Loucy (cell line): ENCODE measurements around the gene SLC36A2.

ENCODE experiments used
- H2AFZ ChIP-seq: fragments of 200-600 bp; sonication (generic); 2 replicates; pipeline ENCODE4 v1.6.0; 2016; ENCODE audit warnings: antibody characterized with exemption, mild to moderate bottlenecking, low read length, moderate library complexity
- H3F3A ChIP-seq: fragments of 200-600 bp; 2 replicates; pipeline ENCODE4 v1.6.0; 2016; ENCODE audit warnings: antibody characterized with exemption, low read depth, mild to moderate bottlenecking
- H3K27me3 ChIP-seq: fragments of 200-600 bp; sonication (generic); 2 replicates; pipeline ENCODE4 v1.6.1; 2014; ENCODE audit warnings: low read length, mild to moderate bottlenecking; ENCODE audit not compliant: insufficient read depth, poor library complexity, severe bottlenecking
- H3K36me3 ChIP-seq: fragments of 200-600 bp; sonication (generic); 2 replicates; pipeline ENCODE4 v1.6.1; 2016; ENCODE audit warnings: low read length; ENCODE audit not compliant: insufficient read depth
- H3K4me1 ChIP-seq: fragments of 200-600 bp; sonication (generic); 2 replicates; pipeline ENCODE4 v1.5.1; 2014; ENCODE audit warnings: low read length, mild to moderate bottlenecking; ENCODE audit not compliant: insufficient read depth, poor library complexity, severe bottlenecking
- H3K4me2 ChIP-seq: fragments of 200-600 bp; sonication (generic); 2 replicates; pipeline ENCODE4 v1.6.0; 2014; ENCODE audit warnings: antibody characterized with exemption, low read length, low read depth, mild to moderate bottlenecking; ENCODE audit not compliant: poor library complexity, severe bottlenecking
- H3K4me3 ChIP-seq: fragments of 200-600 bp; sonication (generic); 2 replicates; pipeline ENCODE4 v1.5.1; 2014; ENCODE audit warnings: low read length, mild to moderate bottlenecking, mixed read lengths; ENCODE audit not compliant: poor library complexity, severe bottlenecking
- H3K79me2 ChIP-seq: fragments of 200-600 bp; sonication (generic); 2 replicates; pipeline ENCODE4 v1.6.1; 2014; ENCODE audit warnings: low read length; ENCODE audit not compliant: insufficient read depth
- H3K9ac ChIP-seq: fragments of 200-600 bp; sonication (generic); 2 replicates; pipeline ENCODE4 v1.6.0; 2014; ENCODE audit warnings: mild to moderate bottlenecking, low read depth, low read length, moderate library complexity; ENCODE audit not compliant: poor library complexity, severe bottlenecking
- H3K9me2 ChIP-seq: fragments of 200-600 bp; sonication (generic); replicated peaks from 2 replicates; pipeline ENCODE4 v1.6.1; 2016; ENCODE audit warnings: low read depth, low read length, mixed read lengths
- H3K9me3 ChIP-seq: fragments of 200-600 bp; sonication (generic); 2 replicates; pipeline ENCODE4 v1.6.1; 2014; ENCODE audit warnings: mild to moderate bottlenecking, antibody characterized with exemption, low read length, low read depth; ENCODE audit not compliant: insufficient read depth
- H4K20me1 ChIP-seq: fragments of 200-600 bp; sonication (generic); 2 replicates; pipeline ENCODE4 v1.6.0; 2014; ENCODE audit warnings: antibody characterized with exemption, low read length, mild to moderate bottlenecking; ENCODE audit not compliant: insufficient read depth, poor library complexity, severe bottlenecking
- EZH2phosphoT487 ChIP-seq: fragments of 200-600 bp; IDR thresholded peaks from 2 replicates; pipeline ENCODE4 v1.6.1; 2018; ENCODE audit warnings: antibody characterized with exemption, mild to moderate bottlenecking, moderate library complexity, borderline replicate concordance
- TF ChIP-seq, protein P1 (sequence below): fragments of 200-600 bp; sonication (generic); conservative IDR thresholded peaks from 2 replicates; pipeline ENCODE4 v1.5.1; 2014; ENCODE audit warnings: mild to moderate bottlenecking, antibody characterized with exemption, low read length

The SLC36A2 gene

DNA sequence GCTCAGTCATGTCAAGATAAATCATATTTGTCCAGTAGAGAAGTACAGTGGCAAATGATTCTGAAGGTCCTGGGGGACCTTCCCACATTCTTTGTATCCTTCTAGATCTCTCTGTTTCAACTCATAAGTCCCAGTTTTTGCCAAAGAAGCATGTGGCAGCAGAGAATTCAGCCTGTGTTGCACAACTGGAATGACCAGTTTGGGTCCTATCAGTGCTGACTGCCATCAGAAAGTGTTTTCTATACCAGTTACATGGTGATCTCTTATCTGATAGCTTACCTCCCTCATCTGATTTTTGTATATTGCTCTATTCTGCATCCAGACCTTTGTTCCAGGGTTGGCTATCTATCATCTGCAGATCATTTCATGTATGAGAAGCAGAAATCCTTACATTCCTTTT lies 72.7 kb downstream of the SLC36A2 start:
- no peak overlapping the region for H3K4me3 ChIP-seq
- no peaks in the 10 kb centered on the region; the same call in 1 of the 2 replicates for H3K36me3 ChIP-seq
- no peaks in the 10 kb centered on the region for H3K9me2 ChIP-seq
- H3K4me2 ChIP-seq, result no peak overlapping the region
- H4K20me1 ChIP-seq, result no peaks in the 10 kb centered on the region
- no peak overlapping the region for H2AFZ ChIP-seq
- TF ChIP-seq, protein P1, sequence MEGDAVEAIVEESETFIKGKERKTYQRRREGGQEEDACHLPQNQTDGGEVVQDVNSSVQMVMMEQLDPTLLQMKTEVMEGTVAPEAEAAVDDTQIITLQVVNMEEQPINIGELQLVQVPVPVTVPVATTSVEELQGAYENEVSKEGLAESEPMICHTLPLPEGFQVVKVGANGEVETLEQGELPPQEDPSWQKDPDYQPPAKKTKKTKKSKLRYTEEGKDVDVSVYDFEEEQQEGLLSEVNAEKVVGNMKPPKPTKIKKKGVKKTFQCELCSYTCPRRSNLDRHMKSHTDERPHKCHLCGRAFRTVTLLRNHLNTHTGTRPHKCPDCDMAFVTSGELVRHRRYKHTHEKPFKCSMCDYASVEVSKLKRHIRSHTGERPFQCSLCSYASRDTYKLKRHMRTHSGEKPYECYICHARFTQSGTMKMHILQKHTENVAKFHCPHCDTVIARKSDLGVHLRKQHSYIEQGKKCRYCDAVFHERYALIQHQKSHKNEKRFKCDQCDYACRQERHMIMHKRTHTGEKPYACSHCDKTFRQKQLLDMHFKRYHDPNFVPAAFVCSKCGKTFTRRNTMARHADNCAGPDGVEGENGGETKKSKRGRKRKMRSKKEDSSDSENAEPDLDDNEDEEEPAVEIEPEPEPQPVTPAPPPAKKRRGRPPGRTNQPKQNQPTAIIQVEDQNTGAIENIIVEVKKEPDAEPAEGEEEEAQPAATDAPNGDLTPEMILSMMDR, result no peak
- TF ChIP-seq EZH2phosphoT487, result no peak
- H3K9me3 ChIP-seq, result no peaks in the 10 kb centered on the region
- H3K79me2 ChIP-seq, result no peaks in the 10 kb centered on the region
- H3K9ac ChIP-seq, result no peak overlapping the region
- H3K4me1 ChIP-seq, result no peaks in the 10 kb centered on the region
- no peaks in the 10 kb centered on the region for H3F3A ChIP-seq
- no peaks in the 10 kb centered on the region for H3K27me3 ChIP-seq

DNA sequence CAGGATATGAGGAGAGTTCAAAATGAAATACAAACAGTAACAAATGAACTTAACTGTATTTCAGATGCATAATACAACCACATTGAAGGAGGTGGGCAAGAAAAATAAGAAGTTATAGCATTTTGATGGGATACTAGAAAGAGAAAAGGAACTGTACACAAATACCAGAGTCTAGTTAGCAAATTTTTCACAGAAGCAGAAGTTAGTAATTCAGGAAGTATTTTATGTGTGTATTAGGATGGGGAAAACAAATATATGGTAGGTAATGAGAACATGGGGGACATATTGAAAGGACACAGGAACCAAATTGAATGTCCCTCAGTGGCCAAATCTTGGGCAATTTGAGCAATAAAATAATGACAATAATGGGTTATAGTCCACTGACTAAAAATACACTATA lies 76.0 kb downstream of the SLC36A2 start:
- no peaks in the 10 kb centered on the region for H3K4me1 ChIP-seq
- H3K9me2 ChIP-seq, result no peaks in the 10 kb centered on the region
- H3K9me3 ChIP-seq, result no peaks in the 10 kb centered on the region
- H3K4me3 ChIP-seq, result no peak overlapping the region
- no peak overlapping the region for H3K9ac ChIP-seq
- TF ChIP-seq EZH2phosphoT487, result no peak
- TF ChIP-seq, protein P1, result no peak
- H4K20me1 ChIP-seq, result no peaks in the 10 kb centered on the region
- H3F3A ChIP-seq, result no peaks in the 10 kb centered on the region
- H3K27me3 ChIP-seq, result no peaks in the 10 kb centered on the region
- no peak overlapping the region for H2AFZ ChIP-seq
- no peak overlapping the region for H3K4me2 ChIP-seq
- peaks cover 9% of the 10 kb centered on the region; the same call in 1 of the 2 replicates for H3K36me3 ChIP-seq
- no peaks in the 10 kb centered on the region for H3K79me2 ChIP-seq

DNA sequence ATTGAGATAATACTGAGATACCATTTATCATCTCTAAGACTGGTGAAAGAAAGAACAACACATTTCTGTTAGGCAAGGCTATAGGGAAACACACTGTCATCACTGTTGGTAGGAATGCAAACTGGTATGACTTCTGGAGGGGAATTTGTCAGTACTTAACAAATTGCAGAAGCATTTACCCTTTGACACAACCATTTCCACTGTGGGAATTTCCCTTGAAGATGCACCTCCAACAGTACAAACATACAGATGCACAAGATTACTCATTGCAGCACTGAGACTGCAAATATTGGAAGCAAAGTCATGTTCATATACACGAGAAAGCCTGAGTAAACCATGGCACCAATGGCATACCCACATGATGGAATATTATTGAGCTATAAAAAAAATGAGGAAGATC lies 76.8 kb downstream of the SLC36A2 start:
- Histone ChIP-seq H3K4me1 (no peaks in the 10 kb centered on the region), H3K9me3 (no peaks in the 10 kb centered on the region), H3F3A (no peaks in the 10 kb centered on the region), H3K27me3 (no peaks in the 10 kb centered on the region), H3K9ac (no peak overlapping the region), H3K4me3 (no peak overlapping the region), H3K9me2 (no peaks in the 10 kb centered on the region), H4K20me1 (no peaks in the 10 kb centered on the region), H2AFZ (no peak overlapping the region), H3K79me2 (no peaks in the 10 kb centered on the region), H3K36me3 (peaks cover 9% of the 10 kb centered on the region; the same call in 1 of the 2 replicates), H3K4me2 (no peak overlapping the region)
- TF ChIP-seq, protein P1, result no peak
- no peak for TF ChIP-seq EZH2phosphoT487
